A549 treated with Mapracorat at 1 μM for 4 hours (cell line): Measurements from ENCODE around the gene FA2H. TPM values are rescaled to one million over a fixed set of nuclear protein-coding genes. Genes with fewer than 3 reads are reported as not detected.

Experiments used
- total RNA-seq: library from RNA; stranded (reverse); fragments of 200-300 nt; extraction: Qiagen RNA extraction; gene quantifications from 5 replicates; pipeline ENCODE4 v1.2.3, GENCODE V29; 2022

Gene FA2H
- total RNA-seq = 28.5 to 33.6 TPM (median 31.6 TPM) in 5 replicates

GRCh38 chr16:74774223-74775139, at the start of gene FA2H:
Gene FA2H (minus strand): TSS chr16:74774820. CDS start chr16:74774755, 65 bp downstream.

GRCh38 chr16:74700438-74701225, 74.0 kb downstream of the FA2H start, which contains the start of gene MLKL:
Gene MLKL (minus strand): TSS chr16:74700862. CDS start chr16:74695757, 5,105 bp downstream.

GRCh38 chr16:74666425-74667254, 108.0 kb downstream of the FA2H start, which contains the start of gene RFWD3:
Gene RFWD3 (minus strand): TSS chr16:74666877. CDS start chr16:74661449, 5,428 bp downstream.

Other genes with a start within 250 kb of the FA2H start
- 42.6 to 51.4 TPM (median 49.4 TPM) in 5 replicates for gene GLG1, start 167.7 kb downstream of the FA2H start, total RNA-seq
- 32.6 to 42.5 TPM (median 35.6 TPM) in 5 replicates for gene RFWD3, start 107.9 kb downstream of the FA2H start, total RNA-seq
- gene MLKL, start 74.0 kb downstream of the FA2H start, total RNA-seq = 31.9 to 37.6 TPM (median 36.7 TPM) in 5 replicates
- 21.1 to 32.2 TPM (median 29.8 TPM) in 5 replicates for gene WDR59, start 210.3 kb upstream of the FA2H start, total RNA-seq
- 17.9 to 25.5 TPM (median 22.1 TPM) in 5 replicates for gene ZNRF1, start 224.2 kb upstream of the FA2H start, total RNA-seq